Epithelial cell of proximal tubule (primary cell): Measurements from ENCODE around the gene BARHL2. TPM values are rescaled to one million over a fixed set of nuclear protein-coding genes. Genes with fewer than 3 reads are reported as not detected.

ENCODE experiments used
- DNase-seq: peaks from one replicate; pipeline ENCODE4 v3.0.0-alpha.2; 2011; ENCODE audit warnings: low read depth
- H3K4me3 ChIP-seq: 2 replicates; pipeline ENCODE4 v1.5.1; 2011; ENCODE audit warnings: low read depth, mild to moderate bottlenecking, low read length
- CTCF ChIP-seq: conservative IDR thresholded peaks from 2 replicates; pipeline ENCODE4 v1.5.1; 2012; ENCODE audit warnings: low read depth, mild to moderate bottlenecking, low read length
- total RNA-seq: library from RNA; depleted of rRNA; stranded (reverse); fragments of >200 nt; gene quantifications from 2 replicates; pipeline ENCODE4 v1.2.3, GENCODE V29; 2015

The BARHL2 gene
- total RNA-seq, 1 donor from 2014 or later = not detected

- no peak overlapping the region for H3K4me3 ChIP-seq
- no peak for DNase-seq
- TF ChIP-seq CTCF = no peak
These were observed 8.0 kb upstream of the BARHL2 start for GRCh38 chr1:90724926-90725656.

- no peak overlapping the region for H3K4me3 ChIP-seq
- no peak for DNase-seq
- TF ChIP-seq CTCF = no peak
These were observed 7.3 kb upstream of the BARHL2 start for GRCh38 chr1:90724361-90724760.

- DNase-seq = no peak
- peak; percentile 25 for TF ChIP-seq CTCF
- H3K4me3 ChIP-seq = peak overlapping the region; percentile 4
These were observed 6.5 kb upstream of the BARHL2 start for GRCh38 chr1:90723590-90724108.

GRCh38 chr1:90722874-90723589 is 5.9 kb upstream of the BARHL2 start:
- no peak for DNase-seq
- H3K4me3 ChIP-seq = peak overlapping the region; percentile 4
- TF ChIP-seq CTCF = no peak

- TF ChIP-seq CTCF = peak; percentile 95
- DNase-seq = no peak
These were observed 4.4 kb upstream of the BARHL2 start for GRCh38 chr1:90721210-90722194.

GRCh38 chr1:90720145-90720636 is 3.1 kb upstream of the BARHL2 start:
- no peak for TF ChIP-seq CTCF
- no peak for DNase-seq
- H3K4me3 ChIP-seq = no peak overlapping the region

More at GRCh38 chr1:90721210-90722194, 4.4 kb upstream of the BARHL2 start:
- H3K4me3 ChIP-seq = no peak overlapping the region
